Measurements from ENCODE around the gene CCDC187. TPM values are rescaled to one million over a fixed set of nuclear protein-coding genes. Genes with fewer than 3 reads are reported as not detected.

Gene CCDC187
- total RNA-seq, 2 donors from 2014 or later, result 1.2 TPM; not detected in 1

DNA sequence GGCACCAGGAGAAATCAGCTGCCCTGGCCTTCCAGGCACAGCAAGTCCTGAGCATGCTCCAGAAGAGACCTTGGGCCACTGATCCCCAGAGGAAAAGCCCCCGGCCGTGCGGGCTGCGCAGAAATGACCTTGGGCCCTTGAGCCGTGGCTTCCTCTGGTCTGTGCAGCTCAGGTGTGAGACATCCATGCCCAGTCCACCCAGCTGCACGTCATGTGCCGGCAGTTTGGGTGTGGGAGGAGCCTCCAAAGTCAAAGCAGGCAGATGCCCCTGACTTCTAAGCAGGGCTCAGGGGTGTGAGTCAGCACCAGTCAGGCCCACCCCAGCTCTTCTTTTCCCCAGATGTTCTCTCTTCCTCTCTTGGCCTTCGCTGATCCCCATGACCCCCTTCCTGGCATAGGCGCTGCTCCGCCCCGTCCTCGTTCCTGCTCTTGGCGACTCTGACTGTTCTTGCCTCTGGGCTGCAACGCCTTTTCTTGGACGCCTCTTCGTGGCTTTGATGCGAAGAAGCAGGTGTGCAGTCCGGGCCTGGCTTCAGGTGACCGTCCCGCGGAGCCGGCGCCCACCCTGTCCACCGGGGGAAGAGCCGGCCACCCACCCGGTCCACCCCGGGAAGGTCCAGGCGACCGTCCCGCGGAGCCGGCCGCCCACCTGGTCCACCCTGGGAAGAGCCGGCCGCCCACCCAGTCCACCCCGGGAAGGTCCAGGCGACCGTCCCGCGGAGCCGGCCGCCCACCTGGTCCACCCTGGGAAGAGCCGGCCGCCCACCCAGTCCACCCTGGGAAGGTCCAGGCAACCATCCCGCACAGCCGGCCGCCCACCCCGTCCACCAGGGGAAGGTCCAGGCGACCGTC, 52.4 kb downstream of the CCDC187 start:
- intact Hi-C loops (cut with DNase I), result no loop called here
- Histone ChIP-seq H3K36me3 (no peaks in the 10 kb centered on the region), H3K27ac (no peak overlapping the region), H3K27me3 (replicated peaks; ENCODE audit: insufficient read depth) (no peaks in the 10 kb centered on the region), H3K4me1 (replicated peaks) (no peaks in the 10 kb centered on the region), H3K9me3 (no peaks in the 10 kb centered on the region), H3K4me3 (no peak overlapping the region)
- DNase-seq (ENCODE audit: low spot score), result no peak
- 85% methylated on average over 41 of the region's 50 CpGs for WGBS
- no peak for TF ChIP-seq POLR2A (IDR thresholded peaks at IDR 0.05)
- TF ChIP-seq, protein P1, sequence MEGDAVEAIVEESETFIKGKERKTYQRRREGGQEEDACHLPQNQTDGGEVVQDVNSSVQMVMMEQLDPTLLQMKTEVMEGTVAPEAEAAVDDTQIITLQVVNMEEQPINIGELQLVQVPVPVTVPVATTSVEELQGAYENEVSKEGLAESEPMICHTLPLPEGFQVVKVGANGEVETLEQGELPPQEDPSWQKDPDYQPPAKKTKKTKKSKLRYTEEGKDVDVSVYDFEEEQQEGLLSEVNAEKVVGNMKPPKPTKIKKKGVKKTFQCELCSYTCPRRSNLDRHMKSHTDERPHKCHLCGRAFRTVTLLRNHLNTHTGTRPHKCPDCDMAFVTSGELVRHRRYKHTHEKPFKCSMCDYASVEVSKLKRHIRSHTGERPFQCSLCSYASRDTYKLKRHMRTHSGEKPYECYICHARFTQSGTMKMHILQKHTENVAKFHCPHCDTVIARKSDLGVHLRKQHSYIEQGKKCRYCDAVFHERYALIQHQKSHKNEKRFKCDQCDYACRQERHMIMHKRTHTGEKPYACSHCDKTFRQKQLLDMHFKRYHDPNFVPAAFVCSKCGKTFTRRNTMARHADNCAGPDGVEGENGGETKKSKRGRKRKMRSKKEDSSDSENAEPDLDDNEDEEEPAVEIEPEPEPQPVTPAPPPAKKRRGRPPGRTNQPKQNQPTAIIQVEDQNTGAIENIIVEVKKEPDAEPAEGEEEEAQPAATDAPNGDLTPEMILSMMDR (IDR thresholded peaks at IDR 0.05), result no peak
- TF ChIP-seq POLR2AphosphoS5 (IDR thresholded peaks at IDR 0.05), result no peak

DNA sequence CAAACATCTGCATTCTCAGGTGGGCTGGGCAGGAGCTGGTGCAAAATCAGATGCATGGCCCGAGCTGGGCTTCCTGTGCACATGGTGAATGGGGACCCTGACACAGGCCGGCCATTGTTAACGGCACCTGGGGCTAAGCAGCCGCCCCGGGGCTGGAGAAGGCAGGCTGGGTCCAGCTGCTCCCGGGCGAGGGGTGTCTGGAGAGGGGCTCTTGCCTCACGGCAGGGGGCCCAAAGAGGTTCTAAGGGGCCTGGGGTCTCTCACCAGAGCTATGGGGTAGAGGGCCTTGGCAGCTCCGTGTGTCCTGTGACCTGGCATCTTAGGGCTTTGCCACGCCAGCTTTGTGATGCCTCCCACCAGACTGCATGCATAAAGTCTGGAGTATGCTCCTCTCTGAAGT, 53.2 kb downstream of the CCDC187 start:
- Histone ChIP-seq H3K4me1 (replicated peaks) (no peaks in the 10 kb centered on the region), H3K27ac (no peak overlapping the region), H3K36me3 (no peaks in the 10 kb centered on the region), H3K9me3 (no peaks in the 10 kb centered on the region), H3K4me3 (no peak overlapping the region), H3K27me3 (replicated peaks; ENCODE audit: insufficient read depth) (no peaks in the 10 kb centered on the region)
- DNase-seq (ENCODE audit: low spot score), result no peak
- TF ChIP-seq POLR2AphosphoS5 (IDR thresholded peaks at IDR 0.05), result no peak
- TF ChIP-seq, protein P1 (IDR thresholded peaks at IDR 0.05), result no peak
- no peak for TF ChIP-seq POLR2A (IDR thresholded peaks at IDR 0.05)
- 65% methylated on average over 10 of the region's 10 CpGs for WGBS
- intact Hi-C loops (cut with DNase I), result no loop called here

DNA sequence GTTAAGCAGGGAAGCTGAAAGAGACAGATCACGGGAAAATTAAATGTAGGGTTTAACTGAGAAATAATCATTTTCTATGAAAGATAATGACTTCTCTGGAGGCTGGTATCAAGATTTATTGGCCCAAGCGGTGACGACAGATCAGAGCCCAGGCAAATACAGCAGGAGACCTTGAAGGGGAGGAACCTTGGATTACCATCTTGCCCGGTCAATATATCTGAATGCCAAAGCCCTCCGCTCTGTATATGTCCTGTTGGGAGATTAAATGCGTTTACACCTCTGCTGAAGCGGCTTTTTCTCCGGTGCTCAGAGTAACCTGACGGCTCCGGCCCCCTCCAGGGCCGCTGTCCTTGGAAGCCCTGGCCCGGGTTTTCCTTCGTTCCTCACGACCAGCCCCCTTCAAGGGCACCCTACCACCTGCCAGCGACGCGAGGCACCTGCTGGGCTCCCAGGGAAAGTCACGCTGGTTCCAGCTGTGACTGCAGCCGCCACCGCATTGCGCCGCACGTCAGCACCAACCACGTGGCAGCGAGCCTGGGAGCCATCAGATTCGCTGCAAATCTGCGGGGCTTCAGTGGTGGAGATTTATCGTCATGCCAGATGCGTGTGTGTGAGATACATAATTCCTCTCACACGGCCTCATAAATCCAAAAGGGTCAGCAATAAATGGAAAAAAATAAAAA, 53.9 kb downstream of the CCDC187 start:
- no peak for TF ChIP-seq POLR2AphosphoS5 (IDR thresholded peaks at IDR 0.05)
- TF ChIP-seq, protein P1 (IDR thresholded peaks at IDR 0.05), result no peak
- no peak for TF ChIP-seq POLR2A (IDR thresholded peaks at IDR 0.05)
- no peaks in the 10 kb centered on the region for H3K36me3 ChIP-seq
- no peak for DNase-seq (ENCODE audit: low spot score)
- no peak overlapping the region for H3K4me3 ChIP-seq
- H3K27ac ChIP-seq, result no peak overlapping the region
- intact Hi-C loops (cut with DNase I), result no loop called here
- no peaks in the 10 kb centered on the region for H3K27me3 ChIP-seq (replicated peaks; ENCODE audit: insufficient read depth)
- WGBS, result 55% methylated on average over 30 of the region's 30 CpGs
- peaks cover under 1% of the 10 kb centered on the region for H3K4me1 ChIP-seq (replicated peaks)
- no peaks in the 10 kb centered on the region for H3K9me3 ChIP-seq

DNA sequence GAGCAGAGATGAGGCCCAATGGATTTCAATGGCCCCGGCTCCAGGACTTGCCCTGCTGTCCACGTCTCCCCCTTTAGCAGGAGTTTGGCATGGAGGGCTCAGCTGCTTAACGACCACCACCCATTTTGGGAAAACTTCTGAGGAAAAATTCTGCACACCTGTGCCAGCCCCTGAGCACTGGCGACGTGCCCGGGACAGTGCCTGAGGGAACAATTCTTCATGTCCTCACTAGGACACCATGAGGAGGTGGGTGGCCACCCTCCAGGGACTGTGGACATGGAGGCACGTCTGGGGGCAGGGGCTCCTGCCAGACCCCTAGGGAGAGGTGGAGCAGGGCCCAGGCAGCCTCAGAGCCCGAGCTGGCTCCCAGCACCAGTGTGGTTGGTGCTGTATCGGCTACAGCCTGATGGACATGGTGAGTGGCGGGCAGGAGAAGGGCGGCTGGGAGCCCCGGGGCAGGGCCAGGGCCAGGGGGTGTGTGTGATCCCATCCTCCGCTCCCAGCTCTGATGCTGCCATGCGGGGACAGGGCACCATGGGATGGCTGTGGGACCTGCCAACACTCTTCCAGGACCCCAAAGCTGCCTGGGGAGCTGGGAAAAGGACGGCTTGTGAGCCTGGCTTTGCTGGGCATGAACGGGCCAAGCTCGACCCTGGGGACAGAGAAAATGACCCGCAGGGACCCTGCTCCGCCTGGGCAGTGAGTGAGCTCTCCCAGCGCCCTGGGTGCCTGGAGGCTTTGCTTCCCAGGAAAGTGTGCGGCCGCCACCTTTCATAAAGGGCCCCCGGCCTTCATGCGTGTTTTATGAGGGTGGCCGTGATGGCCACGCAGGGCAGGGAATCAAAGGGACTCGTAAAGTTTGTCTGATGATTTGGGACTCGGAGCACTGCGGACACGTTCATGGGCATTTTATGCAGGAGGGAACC, 54.7 kb downstream of the CCDC187 start:
- WGBS, result 64% methylated on average over 27 of the region's 30 CpGs
- TF ChIP-seq POLR2AphosphoS5 (IDR thresholded peaks at IDR 0.05), result no peak
- TF ChIP-seq POLR2A (IDR thresholded peaks at IDR 0.05), result no peak
- TF ChIP-seq, protein P1 (IDR thresholded peaks at IDR 0.05), result no peak
- H3K4me1 ChIP-seq (replicated peaks), result peaks cover 7% of the 10 kb centered on the region
- no peaks in the 10 kb centered on the region for H3K36me3 ChIP-seq
- intact Hi-C loops (cut with DNase I), result no loop called here
- H3K4me3 ChIP-seq, result no peak overlapping the region
- H3K27ac ChIP-seq, result no peak overlapping the region
- no peaks in the 10 kb centered on the region for H3K9me3 ChIP-seq
- no peaks in the 10 kb centered on the region for H3K27me3 ChIP-seq (replicated peaks; ENCODE audit: insufficient read depth)
- DNase-seq (ENCODE audit: low spot score), result no peak
